ENCODE results near the gene CCDC34. TPM values are rescaled to one million over a fixed set of nuclear protein-coding genes. Genes with fewer than 3 reads are reported as not detected.

CCDC34 gene
- total and polyA plus RNA-seq, 4 donors, result 1.1 to 10.5 (median 1.5) TPM

DNA sequence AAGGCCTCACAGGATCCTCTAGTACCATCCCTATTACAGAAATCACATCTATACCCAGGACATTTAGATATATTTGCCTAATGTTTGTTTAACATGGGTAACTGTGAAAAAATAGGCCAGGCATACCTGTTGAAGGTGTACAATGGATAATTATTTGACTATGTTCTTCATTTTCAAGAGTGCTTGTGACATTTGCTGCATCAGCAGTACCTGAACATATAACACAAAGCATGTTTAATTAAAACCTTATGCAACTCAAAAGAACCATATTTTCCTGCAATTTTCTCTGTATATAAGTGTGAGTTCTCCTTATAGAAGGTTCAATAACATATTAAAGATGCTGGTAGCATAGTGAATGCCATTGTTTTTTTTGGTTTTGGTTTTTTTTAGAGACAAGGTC is 8.5 kb upstream of the CCDC34 start:
- no peaks in the 10 kb centered on the region for H3K27me3 ChIP-seq (ENCODE audit: control insufficient read depth in 4 of 4, insufficient read depth in 4 of 4, low read length in 3 of 4)
- peaks cover 7 to 28% (median 22%) of the 10 kb centered on the region in 4 donors for H3K4me1 ChIP-seq (ENCODE audit: control insufficient read depth in 4 of 4, insufficient read depth in 4 of 4, low read length in 3 of 4)
- TF ChIP-seq RAD21 (IDR thresholded peaks at IDR 0.05) (no peak), TAF1 (conservative IDR thresholded peaks at IDR 0.05) (no peak), SP1 (IDR thresholded peaks at IDR 0.05) (no peak), FOXA1 (IDR thresholded peaks at IDR 0.05) (no peak), YY1 (IDR thresholded peaks at IDR 0.05) (no peak), JUND (IDR thresholded peaks at IDR 0.05) (no peak), RXRA (IDR thresholded peaks at IDR 0.05) (no peak), NR2F2 (IDR thresholded peaks at IDR 0.05) (no peak), REST (IDR thresholded peaks at IDR 0.05) (no peak), EGR1 (IDR thresholded peaks at IDR 0.05; ENCODE audit: low read depth in 2 of 2) (no peak)
- no peak overlapping the region for H3K27ac ChIP-seq (ENCODE audit: low read depth in 1 of 2, low read length in 2 of 2)
- no peaks in the 10 kb centered on the region for H3K9me3 ChIP-seq (ENCODE audit: control insufficient read depth in 4 of 4, low read length in 3 of 4)
- H3K9ac ChIP-seq (ENCODE audit: low read depth in 1 of 2, low read length in 2 of 2), result no peak overlapping the region
- DNase-seq (ENCODE audit: low spot score), result no peak
- H3K4me3 ChIP-seq (ENCODE audit: low read depth in 1 of 3, low read length in 3 of 3), result no peak overlapping the region
- peaks cover 6 to 22% (median 11%) of the 10 kb centered on the region in 4 donors for H3K36me3 ChIP-seq (ENCODE audit: control insufficient read depth in 4 of 4, insufficient read depth in 3 of 4, low read depth in 1 of 4, low read length in 3 of 4)

GRCh38 chr11:27370374-27370773 is 7.4 kb upstream of the CCDC34 start:
- TF ChIP-seq RXRA (IDR thresholded peaks at IDR 0.05) (no peak), YY1 (IDR thresholded peaks at IDR 0.05) (no peak), JUND (IDR thresholded peaks at IDR 0.05) (no peak), HNF4A (conservative IDR thresholded peaks at IDR 0.05) (no peak), RAD21 (IDR thresholded peaks at IDR 0.05) (no peak), NR2F2 (IDR thresholded peaks at IDR 0.05) (no peak), ZBTB33 (IDR thresholded peaks at IDR 0.05) (no peak), CTCF (IDR thresholded peaks at IDR 0.05; ENCODE audit: low read depth, low read length, missing input control) (no peak), ATF3 (IDR thresholded peaks at IDR 0.05) (no peak), MAX (IDR thresholded peaks at IDR 0.05) (no peak), TAF1 (conservative IDR thresholded peaks at IDR 0.05) (no peak), EGR1 (IDR thresholded peaks at IDR 0.05; ENCODE audit: low read depth in 2 of 2) (no peak), FOXA1 (IDR thresholded peaks at IDR 0.05) (no peak), GABPA (IDR thresholded peaks at IDR 0.05 in 1 of 2, conservative IDR thresholded peaks at IDR 0.05 in 1 of 2) (no peak)
- no peaks in the 10 kb centered on the region for H3K27me3 ChIP-seq (ENCODE audit: control insufficient read depth in 4 of 4, insufficient read depth in 4 of 4, low read length in 3 of 4)
- no peak overlapping the region for H3K9ac ChIP-seq (ENCODE audit: low read depth in 1 of 2, low read length in 2 of 2)
- peaks cover 4 to 28% (median 17%) of the 10 kb centered on the region in 4 donors for H3K4me1 ChIP-seq (ENCODE audit: control insufficient read depth in 4 of 4, insufficient read depth in 4 of 4, low read length in 3 of 4)
- 78% methylated on average over 2 of the region's 2 CpGs for WGBS
- no peak overlapping the region for H3K27ac ChIP-seq (ENCODE audit: low read depth in 1 of 2, low read length in 2 of 2)
- no peak for DNase-seq (ENCODE audit: low spot score)
- no peak overlapping the region for H3K4me3 ChIP-seq (ENCODE audit: low read depth in 1 of 3, low read length in 3 of 3)
- H3K9me3 ChIP-seq (ENCODE audit: control insufficient read depth in 4 of 4, low read length in 3 of 4), result no peaks in the 10 kb centered on the region
- peaks cover 6 to 22% (median 11%) of the 10 kb centered on the region in 4 donors for H3K36me3 ChIP-seq (ENCODE audit: control insufficient read depth in 4 of 4, insufficient read depth in 3 of 4, low read depth in 1 of 4, low read length in 3 of 4)

Measured in liver (tissue), 9 donors.